ENCODE data around the gene LRP5.
"Not testable (repeated sequence)": the region's sequence is repeated elsewhere in the genome, so short reads cannot be mapped to it uniquely, and the experiment has no call there.

GRCh38 chr11:68434159-68434558, 121.8 kb downstream of the LRP5 start:
- TF ChIP-seq MAX (IDR thresholded peaks at IDR 0.05; ENCODE audit: low read depth, low read length); CTCF (IDR thresholded peaks at IDR 0.05; ENCODE audit: low read depth, low read length); POLR2A (IDR thresholded peaks at IDR 0.05; ENCODE audit: extremely low read depth, insufficient read length): not testable (repeated sequence)
